Right atrium auricular region (tissue), 2 donors: ENCODE data around the gene SMYD1. TPM values are rescaled to one million over a fixed set of nuclear protein-coding genes. Genes with fewer than 3 reads are reported as not detected.
A peak's percentile ranks its signal among the peaks of the same experiment; 100 is the strongest.
"Not testable (repeated sequence)": the region's sequence is repeated elsewhere in the genome, so short reads cannot be mapped to it uniquely, and the experiment has no call there.

Source experiments
- DNase-seq: peaks from one replicate; pipeline ENCODE4 v3.0.0-alpha.2; 2019; ENCODE audit warnings: low spot score
- H3K27ac ChIP-seq, 2 donors: fragments of 200-600 bp; sonication (generic); 1 replicate in 1 of 2; 2 replicates in 1 of 2; pipeline ENCODE4 v1.5.1; 2016 to 2019
- H3K27me3 ChIP-seq, 2 donors: fragments of 200-600 bp; sonication (generic); one replicate each; pipeline versions ENCODE4 v1.5.1 to v1.6.0; 2017 to 2019
- H3K36me3 ChIP-seq: fragments of 200-600 bp; sonication (generic); one replicate; pipeline ENCODE4 v1.5.1; 2016
- H3K4me1 ChIP-seq, 2 donors: fragments of 200-600 bp; sonication (generic); one replicate each; pipeline versions ENCODE4 v1.5.1 to v1.6.0; 2017 to 2019
- H3K4me3 ChIP-seq, 2 donors: fragments of 200-600 bp; sonication (generic); 1 replicate in 1 of 2; 2 replicates in 1 of 2; pipeline ENCODE4 v1.5.1; 2017 to 2019; ENCODE audit warnings: mild to moderate bottlenecking in 1 of 2, moderate library complexity in 1 of 2
- H3K9me3 ChIP-seq, 2 donors: fragments of 200-600 bp; sonication (generic); one replicate each; pipeline ENCODE4 v1.5.1; 2019
- total RNA-seq, 2 donors: library from RNA; depleted of rRNA; stranded (reverse); fragments of >200 nt; gene quantifications; one replicate each; pipeline ENCODE4 v1.1.0, GENCODE V29; 2016
- TF ChIP-seq, protein P1 (sequence below), 2 donors: fragments of 200-600 bp; sonication (generic); IDR thresholded peaks; one replicate each; pipeline ENCODE4 v1.5.1; 2019; ENCODE audit warnings: antibody characterized with exemption in 2 of 2

The SMYD1 gene
- 100 to 1,000 TPM in 1 of 2 donors, 10 to 100 TPM in 1; 74.8 to 179 TPM for total RNA-seq

DNA sequence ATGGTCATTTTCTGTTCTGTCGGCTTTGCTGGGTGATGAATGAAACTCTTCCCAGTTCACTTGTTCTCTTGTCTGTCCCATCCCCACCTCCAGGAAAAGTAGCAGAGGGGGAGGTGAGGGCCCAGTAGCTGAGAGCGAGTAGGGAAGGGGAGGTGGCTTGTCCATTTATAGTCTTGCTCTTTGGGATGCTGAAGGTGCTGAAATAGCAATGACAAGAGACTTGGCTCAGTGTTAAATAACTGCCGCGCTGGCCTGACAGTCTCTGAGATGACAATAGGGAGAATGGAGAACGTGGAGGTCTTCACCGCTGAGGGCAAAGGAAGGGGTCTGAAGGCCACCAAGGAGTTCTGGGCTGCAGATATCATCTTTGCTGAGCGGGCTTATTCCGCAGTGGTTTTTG, at the start of gene SMYD1:
SMYD1 (plus strand) TSS at position 228 of the 400 bp plus-strand sequence; CDS start at position 268, 40 bp downstream.
- peak within 1 kb of the TSS; percentile 47 to 49 for H3K4me3 ChIP-seq
- H3K36me3 ChIP-seq = no peaks in the 10 kb centered on the region
- DNase-seq = peak; percentile 56
- no peaks in the 10 kb centered on the region for H3K9me3 ChIP-seq
- peak within 1 kb of the TSS; percentile 74 to 95 for H3K27ac ChIP-seq
- H3K27me3 ChIP-seq = no peaks in the 10 kb centered on the region
- TF ChIP-seq, protein P1, sequence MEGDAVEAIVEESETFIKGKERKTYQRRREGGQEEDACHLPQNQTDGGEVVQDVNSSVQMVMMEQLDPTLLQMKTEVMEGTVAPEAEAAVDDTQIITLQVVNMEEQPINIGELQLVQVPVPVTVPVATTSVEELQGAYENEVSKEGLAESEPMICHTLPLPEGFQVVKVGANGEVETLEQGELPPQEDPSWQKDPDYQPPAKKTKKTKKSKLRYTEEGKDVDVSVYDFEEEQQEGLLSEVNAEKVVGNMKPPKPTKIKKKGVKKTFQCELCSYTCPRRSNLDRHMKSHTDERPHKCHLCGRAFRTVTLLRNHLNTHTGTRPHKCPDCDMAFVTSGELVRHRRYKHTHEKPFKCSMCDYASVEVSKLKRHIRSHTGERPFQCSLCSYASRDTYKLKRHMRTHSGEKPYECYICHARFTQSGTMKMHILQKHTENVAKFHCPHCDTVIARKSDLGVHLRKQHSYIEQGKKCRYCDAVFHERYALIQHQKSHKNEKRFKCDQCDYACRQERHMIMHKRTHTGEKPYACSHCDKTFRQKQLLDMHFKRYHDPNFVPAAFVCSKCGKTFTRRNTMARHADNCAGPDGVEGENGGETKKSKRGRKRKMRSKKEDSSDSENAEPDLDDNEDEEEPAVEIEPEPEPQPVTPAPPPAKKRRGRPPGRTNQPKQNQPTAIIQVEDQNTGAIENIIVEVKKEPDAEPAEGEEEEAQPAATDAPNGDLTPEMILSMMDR (IDR thresholded peaks at IDR 0.05) = no peak
- no peaks in the 10 kb centered on the region for H3K4me1 ChIP-seq

DNA sequence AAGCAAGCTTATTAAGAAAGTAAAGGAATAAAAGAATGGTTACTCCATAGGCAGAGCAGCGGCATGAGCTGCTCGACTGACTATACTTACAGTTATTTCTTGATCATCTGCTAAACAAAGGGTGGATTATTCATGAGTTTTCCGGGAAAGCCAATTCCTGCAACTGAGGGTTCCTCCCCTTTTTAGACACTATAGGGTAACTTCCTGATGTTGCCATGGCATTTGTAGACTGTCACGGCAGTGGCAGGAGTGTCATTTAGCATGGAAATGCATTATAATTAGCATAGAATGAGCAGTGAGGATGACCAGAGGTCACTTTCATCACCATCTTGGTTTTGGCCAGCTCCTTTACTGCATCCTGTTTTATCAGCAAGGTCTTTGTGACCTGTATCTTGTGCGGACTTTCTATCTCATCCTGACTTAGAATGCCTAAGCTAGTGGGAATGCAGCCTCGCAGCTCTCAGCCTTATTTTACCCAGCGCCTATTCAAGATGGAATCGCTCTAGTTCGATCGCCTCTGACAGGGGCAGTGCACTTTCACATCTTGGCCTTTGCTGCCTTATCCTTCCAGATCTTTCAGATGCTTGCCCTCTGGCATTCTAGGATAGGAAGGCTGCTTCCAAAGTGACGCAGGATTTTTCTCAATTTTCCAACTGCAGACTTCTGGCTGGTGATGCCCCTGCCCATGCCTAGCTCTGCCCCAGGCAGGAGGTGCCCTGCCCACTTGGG, 49.4 kb upstream of the SMYD1 start:
- not testable (repeated sequence) for H3K36me3 ChIP-seq, H3K4me1 ChIP-seq, H3K27ac ChIP-seq, DNase-seq, H3K27me3 ChIP-seq, H3K9me3 ChIP-seq, H3K4me3 ChIP-seq

DNA sequence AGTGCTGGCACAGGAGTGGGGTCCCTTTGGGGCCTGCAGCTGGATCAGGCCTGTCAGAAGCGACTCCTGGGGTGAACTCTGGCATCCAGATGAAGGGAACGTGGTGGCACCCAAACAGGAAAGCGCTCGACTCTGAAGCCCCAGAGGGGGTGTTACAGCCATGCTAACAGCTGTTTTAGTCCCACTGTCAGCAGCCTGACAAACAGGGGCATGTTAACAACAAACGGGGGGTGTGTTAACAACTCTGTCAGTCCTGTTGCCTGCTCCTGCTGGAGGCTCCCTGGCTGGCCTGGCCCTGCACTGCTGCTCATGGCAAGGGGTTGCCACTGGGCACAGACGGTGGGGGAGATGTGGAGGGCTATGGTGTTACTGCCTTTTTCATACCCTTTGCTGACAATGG, 48.7 kb upstream of the SMYD1 start:
- Histone ChIP-seq H3K36me3 (no peaks in the 10 kb centered on the region), H3K9me3 (no peaks in the 10 kb centered on the region), H3K27me3 (no peaks in the 10 kb centered on the region), H3K4me1 (peaks cover 0 to 6% of the 10 kb centered on the region in 2 donors), H3K4me3 (no peak overlapping the region), H3K27ac (no peak overlapping the region)
- TF ChIP-seq, protein P1 (IDR thresholded peaks at IDR 0.05) = no peak
- no peak for DNase-seq

DNA sequence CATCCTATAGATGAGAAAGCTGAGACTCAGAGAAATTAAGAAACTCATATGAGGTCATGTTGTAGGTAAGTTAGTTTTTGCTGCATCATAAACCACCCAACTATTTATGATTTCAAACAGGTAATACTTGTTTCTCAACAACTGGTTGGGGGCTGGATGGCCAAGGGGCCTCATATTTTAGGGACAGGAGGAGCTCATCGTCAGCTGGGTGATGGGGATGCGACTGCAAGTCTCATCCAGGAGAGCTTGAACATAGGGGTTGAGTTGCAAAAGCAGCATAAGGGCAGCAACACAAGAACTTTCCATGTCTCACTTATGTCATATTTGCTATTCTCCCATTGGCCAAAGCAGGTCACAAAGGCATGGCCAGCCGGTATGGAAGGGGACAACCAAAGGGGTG, 47.6 kb upstream of the SMYD1 start:
- Histone ChIP-seq H3K4me1 (peaks cover 0 to 6% of the 10 kb centered on the region in 2 donors), H3K27me3 (no peaks in the 10 kb centered on the region), H3K4me3 (no peak overlapping the region), H3K36me3 (no peaks in the 10 kb centered on the region), H3K9me3 (no peaks in the 10 kb centered on the region), H3K27ac (no peak overlapping the region)
- TF ChIP-seq, protein P1 (IDR thresholded peaks at IDR 0.05) = no peak
- no peak for DNase-seq

DNA sequence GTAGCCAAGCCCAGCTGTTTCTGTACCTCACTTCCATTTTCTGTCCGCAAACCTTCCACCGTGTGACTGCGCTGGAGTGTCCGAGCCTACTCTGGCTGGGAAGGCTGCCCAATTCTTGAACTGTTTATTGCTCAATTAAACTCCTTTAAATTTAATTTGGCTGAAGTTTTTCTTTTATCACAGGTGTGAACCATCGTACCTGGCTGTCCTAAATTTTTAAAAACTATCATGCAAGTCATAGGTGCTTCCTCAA, 45.0 kb upstream of the SMYD1 start:
- H3K9me3 ChIP-seq = no peaks in the 10 kb centered on the region
- H3K4me3 ChIP-seq = no peak overlapping the region
- TF ChIP-seq, protein P1 (IDR thresholded peaks at IDR 0.05) = no peak
- peaks cover 4% of the 10 kb centered on the region for H3K36me3 ChIP-seq
- no peaks in the 10 kb centered on the region for H3K27me3 ChIP-seq
- H3K4me1 ChIP-seq = no peaks in the 10 kb centered on the region
- DNase-seq = no peak
- no peak overlapping the region for H3K27ac ChIP-seq

DNA sequence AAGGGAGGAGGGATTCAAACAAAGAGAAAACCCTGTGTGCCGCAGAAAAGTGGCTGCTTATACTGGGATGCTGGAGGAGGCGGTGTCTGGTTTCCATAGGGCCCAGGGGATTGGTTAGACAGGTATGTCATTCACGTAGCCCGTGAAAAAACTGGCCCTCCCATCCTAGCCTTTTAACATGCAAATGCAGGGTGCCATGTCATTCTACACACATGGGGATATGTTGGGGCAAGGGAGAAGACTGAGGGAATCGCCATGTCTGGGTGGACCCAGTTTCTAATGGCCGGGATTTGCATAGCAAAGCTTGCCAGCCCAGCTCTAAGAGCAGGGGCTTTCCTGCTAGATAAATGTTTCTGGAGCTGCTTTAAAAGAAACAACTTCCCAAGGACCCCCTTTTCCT, 43.1 kb upstream of the SMYD1 start:
- Histone ChIP-seq H3K9me3 (no peaks in the 10 kb centered on the region), H3K27me3 (no peaks in the 10 kb centered on the region), H3K36me3 (peaks cover 23% of the 10 kb centered on the region), H3K27ac (no peak overlapping the region), H3K4me1 (no peaks in the 10 kb centered on the region), H3K4me3 (no peak overlapping the region)
- TF ChIP-seq, protein P1 (IDR thresholded peaks at IDR 0.05) = no peak
- no peak for DNase-seq
